GM12892 (cell line): Measurements from ENCODE around the gene SH2D3C.

Source experiments
- POLR2A ChIP-seq: IDR thresholded peaks from 2 replicates; pipeline ENCODE4 v1.6.1; 2011; ENCODE audit warnings: low read depth, low read length, control low read depth
- POLR2AphosphoS5 ChIP-seq: IDR thresholded peaks from 2 replicates; pipeline ENCODE4 v1.6.1; 2011; ENCODE audit warnings: low read depth, low read length, control low read depth
- TAF1 ChIP-seq: IDR thresholded peaks from 2 replicates; pipeline ENCODE4 v1.6.1; 2011; ENCODE audit warnings: low read depth, mild to moderate bottlenecking, control low read depth, low read length, borderline replicate concordance

DNA sequence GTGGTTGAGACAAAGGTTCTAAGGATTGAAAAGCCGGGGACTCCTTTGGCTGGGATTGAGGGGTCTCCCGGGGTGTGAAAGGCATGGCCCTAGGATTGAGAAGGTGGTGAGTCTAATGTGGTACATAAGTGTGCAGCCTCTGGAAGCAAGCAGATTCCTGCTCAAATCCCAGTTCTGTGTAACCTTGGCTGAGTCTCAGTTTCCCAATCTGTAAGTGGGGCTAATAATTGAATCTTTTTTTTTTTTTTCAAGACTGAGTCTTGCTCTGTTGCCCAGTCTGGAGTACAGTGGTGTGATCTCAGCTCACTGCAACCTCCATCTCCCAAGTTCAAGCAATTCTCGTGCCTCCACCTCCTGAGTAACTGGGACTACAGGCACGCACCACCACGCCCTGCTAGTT lies 5.9 kb downstream of the SH2D3C start:
- TF ChIP-seq TAF1 (no peak), POLR2AphosphoS5 (no peak), POLR2A (no peak)
